Kidney glomerular epithelial cell (primary cell): Measurements from ENCODE around the gene PTTG1IP.
"Not testable (repeated sequence)": the region's sequence is repeated elsewhere in the genome, so short reads cannot be mapped to it uniquely, and the experiment has no call there.

ENCODE experiments used
- DNase-seq: peaks from one replicate; lab custom pipeline; 2025; lab: John Stamatoyannopoulos, UW

PTTG1IP gene

DNA sequence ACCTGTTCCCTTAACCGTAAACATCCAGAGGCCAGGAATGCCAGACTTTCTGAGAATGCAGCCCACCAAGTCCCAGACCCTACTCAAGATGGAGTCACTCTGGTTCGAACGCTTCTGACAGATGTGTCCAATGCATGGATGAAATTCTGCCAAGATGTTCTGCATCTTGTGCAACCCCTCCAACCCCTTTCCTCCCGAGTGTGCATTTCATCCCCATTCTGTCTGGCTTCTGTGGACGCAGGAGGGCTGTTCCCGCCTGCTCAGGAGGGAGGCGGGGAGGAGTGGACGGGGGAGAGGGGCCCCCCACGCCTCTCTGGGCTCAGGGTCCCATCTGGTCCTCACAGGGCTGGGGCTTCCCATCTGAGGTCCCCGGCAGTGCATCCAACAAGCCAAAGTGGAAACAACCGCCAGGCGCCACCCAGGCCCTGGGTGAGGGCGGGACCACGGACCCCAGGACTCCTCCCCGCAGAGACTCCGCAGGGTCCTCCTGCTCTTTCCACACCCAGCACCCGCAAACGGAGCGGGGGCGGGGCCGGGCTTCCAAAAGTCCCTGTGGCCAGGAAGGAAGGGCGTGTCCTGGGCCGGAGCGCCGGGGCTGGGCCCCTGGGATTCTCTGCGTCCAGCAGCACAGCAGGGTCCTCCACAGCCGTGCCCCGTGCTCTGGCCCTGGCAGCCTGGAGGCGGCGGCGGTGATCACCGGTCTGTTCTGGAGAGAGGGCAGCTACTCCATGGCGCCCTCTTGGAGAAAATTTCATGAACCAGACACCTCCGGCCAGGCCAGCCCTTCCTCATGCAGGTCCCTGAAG lies 27.9 kb downstream of the PTTG1IP start:
- DNase-seq: no peak

DNA sequence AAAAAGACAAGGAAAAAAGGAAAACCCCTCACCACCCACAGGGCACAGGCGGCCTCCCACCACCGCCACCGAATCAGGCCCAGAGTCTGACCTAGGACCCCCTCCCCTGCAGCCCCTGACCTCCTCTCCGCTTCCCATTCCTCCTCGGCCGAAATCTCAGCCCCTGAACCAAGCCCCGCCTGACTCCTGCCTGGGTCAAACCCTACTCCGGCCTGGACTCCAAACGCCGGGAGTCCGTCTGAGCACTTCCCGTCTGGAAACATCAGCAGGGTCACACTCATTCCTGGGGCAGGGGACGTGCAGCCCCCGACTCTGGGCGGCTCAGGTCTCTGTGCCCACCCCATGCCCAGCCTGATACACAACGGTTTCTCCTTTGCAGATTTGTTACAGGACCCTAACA lies 29.2 kb downstream of the PTTG1IP start:
- DNase-seq: no peak

DNA sequence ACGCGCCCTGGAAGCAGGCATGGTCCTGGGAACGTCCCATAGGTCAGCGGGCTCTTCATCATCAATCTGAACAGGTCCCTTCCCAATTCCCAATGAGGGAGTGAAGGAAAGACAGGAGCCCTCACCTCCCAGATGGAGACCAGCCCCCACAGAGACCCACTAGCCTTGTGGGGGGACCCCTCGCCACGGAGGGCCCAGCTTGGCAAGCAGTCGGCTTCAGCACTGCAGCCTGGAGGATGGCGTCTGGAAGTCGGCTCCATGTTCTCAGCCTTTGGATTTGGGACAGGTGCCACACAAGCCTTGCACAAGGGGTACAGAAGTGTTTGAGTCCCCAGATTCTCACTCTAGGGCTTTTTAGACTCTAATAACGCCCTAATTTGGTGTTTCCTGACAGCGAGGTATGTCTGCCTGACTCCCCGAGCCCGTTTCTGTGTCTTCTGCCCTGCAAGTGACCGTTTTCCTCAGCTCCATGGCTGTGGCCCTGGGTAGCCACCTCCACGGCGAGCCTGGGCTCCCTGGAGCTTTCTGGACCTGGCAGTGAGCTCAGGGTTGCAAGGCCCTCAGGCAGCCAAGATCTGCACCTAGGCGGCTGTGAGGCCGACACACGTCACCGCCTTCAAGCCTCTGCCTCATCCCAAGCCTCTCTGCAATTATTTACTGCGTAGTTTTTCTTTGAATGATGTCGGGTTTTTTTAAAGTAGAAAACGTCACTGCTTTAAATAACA lies 30.6 kb downstream of the PTTG1IP start:
- DNase-seq: no peak

DNA sequence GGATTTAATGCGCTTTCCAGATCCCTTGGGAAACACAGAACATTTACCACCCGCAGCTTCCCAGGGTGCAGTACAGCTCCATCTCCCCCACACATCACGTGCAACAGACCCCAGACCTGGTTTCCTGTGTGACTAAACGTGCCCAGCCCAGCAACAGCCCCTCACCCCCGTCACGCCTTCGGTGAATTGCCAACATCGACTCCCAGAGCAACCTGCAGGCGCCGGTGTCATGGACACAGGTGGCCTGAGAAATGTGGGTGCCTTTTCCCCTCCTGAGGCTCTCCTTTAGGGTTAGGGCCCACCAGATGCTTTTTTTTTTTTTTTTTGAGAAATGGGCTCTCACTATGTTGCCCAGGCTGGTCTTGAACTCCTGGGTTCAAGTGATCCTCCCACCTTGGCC lies 31.4 kb downstream of the PTTG1IP start:
- no peak for DNase-seq

DNA sequence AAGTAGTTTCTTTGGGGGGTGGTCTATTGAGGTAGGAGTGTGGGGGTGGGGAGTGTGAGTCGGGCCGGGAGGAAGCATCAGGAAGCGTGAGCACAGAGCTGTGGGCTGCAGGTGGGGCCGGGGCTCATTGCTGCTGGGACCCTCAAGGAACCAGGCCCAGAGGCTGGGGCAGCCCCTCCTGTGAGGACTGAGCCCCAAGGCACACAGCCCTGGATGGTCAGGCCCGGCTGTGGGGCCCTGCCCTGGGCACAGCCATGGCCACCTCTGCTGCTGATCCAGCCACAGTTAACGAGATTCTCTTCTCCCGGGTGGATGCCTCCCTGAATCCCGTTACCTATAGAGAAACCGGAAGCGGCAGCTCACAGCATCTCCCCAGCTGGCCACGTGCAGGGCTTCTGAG lies 32.7 kb downstream of the PTTG1IP start:
- no peak for DNase-seq

DNA sequence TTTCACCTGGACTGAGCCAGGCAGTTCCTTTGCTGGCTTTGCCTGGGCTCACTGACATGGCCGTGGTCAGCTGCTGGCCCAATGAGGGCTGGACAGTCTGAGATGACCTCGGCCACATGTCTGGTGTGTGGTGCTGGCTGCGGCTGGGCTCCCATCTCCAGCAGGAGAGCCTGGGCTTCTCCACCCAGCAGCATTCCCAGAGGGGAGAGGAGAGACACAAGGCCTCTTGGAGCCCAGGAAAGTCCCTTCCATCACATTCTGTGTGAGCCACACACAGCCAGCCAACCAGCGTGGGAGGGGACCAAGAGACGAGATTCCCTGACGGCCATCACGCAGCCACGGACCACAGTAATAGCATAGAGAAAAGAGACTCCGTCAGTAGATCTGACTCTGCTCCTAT lies 34.5 kb downstream of the PTTG1IP start:
- no peak for DNase-seq

DNA sequence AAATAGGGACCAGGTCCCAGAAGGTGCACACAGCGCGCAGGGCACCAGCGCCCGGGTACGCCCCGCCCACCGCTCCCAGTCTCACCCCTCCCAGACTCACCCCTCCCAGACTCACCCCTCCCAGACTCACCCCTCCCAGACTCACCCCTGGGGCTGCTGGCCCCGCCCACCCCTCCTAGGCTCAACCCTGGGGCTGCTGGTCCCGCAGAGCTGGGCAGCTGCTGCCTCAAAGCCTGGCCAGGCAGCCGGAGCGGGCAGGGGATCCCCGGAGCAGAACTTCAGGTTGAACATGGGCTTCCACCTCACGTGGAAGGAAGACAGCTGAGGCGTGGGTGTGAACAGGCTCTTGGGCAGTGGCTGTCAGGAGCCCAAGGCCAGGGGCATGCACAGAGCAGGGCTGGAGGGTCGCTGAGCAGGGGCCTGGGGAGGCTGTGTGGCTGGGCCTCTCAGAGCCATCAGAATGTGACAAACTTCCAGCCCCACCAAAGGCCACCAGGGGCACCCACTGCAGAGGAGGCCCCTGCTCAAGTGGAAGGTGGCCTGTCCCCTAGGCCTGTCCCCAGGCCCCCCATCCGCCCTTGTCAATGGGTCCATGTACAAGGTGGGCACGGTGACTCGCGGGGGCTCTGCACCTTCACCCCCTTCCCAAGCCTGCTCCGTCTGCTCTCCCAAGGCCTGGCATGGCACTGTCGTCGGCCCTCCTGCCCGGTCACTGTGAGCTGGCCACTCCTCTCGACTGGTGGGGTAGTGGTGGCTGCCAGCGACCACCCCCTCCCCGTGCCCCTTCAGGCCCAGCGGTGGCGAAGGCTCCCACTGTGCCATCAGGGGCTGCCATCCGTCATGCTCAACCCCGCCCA lies 35.2 kb downstream of the PTTG1IP start:
- DNase-seq: no peak

DNA sequence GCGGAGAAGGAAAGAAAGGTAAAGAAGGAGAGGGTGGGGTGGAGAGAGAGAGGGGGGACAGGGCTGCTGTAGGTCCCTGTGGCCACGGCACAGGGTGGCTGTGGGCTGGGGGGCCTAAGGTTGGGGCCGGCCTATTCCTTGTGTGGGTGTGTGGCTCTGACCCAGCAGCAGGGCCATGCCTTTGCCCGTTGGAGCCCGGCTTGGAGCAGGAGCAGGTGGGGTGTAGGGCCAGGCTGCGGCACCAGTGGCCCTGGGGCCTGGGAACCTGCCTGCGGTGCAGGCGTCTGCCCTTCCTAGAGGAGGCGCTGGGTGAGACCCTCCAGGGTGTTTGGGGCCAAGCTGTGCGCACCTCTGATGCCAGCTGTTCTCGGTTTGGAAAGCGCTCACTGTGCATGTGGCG lies 36.0 kb downstream of the PTTG1IP start:
- no peak for DNase-seq

DNA sequence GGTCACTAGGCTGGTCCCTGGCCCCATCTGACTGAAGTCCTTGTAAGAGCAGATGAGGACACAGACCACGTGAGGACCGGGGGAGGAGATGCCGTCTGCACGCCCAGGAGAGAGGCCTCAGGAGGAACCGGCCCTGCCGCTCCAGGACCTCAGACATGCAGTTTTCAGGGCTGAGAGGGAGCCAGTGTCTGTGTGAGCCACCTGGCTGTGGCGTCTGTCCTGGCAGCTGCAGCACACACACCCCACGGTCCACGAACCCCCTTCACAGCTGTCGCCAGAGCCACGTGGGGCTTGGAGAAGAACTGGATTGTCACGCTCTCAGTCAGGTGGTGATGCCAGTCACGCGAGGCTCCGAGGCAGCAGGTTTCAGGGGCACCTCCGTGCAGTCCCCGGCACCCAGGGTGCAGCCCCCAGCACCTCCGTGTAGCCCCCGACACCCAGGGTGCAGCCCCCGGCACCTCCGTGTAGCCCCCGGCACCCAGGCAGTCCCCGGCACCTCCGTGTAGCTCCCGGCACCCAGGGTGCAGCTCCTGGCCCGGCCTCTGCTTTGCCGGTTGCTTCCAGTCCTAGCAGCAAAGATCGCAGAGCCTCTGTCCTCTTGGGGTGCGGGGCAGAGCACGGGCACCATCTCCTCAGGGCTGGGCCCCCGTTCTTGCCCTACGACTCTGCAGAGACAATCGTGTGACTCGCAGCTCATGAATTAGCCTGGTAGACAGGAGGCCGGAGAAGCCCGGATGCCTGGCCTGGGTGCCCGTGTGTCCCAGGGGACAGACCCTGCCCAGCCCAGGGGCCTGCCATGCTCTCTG lies 36.6 kb downstream of the PTTG1IP start:
- no peak for DNase-seq

DNA sequence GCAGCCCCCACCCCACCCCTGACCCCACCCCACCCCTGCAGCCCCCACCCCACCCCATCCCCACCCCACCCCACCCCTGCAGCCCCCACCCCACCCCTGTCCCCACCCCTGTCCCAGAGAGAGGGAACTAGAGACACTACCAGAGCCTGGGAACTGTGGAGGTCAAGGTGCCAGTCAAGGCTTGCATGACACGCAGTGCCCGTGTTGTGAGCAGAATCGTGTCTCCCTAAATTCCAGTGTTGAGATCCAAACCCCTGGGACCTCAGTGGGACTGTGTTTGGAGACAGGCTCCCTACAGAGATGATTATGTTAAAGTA lies 37.2 kb downstream of the PTTG1IP start:
- DNase-seq: no peak

DNA sequence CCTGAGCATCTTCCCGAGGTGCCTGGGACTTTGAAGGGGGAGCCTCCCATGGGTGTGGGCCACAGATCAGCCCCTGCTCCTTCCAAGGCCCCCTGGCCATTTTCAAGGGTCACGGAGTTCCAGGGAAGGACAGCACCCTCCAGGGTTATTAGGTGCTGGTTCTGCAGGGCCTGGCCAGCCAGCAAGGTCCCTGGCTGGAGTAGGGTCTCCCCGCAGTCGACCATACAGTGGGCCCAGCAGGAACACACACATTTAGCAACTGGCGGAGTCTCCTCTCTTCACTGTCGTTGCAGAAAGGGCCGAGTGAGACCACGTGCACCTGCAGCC lies 37.9 kb downstream of the PTTG1IP start:
- no peak for DNase-seq

DNA sequence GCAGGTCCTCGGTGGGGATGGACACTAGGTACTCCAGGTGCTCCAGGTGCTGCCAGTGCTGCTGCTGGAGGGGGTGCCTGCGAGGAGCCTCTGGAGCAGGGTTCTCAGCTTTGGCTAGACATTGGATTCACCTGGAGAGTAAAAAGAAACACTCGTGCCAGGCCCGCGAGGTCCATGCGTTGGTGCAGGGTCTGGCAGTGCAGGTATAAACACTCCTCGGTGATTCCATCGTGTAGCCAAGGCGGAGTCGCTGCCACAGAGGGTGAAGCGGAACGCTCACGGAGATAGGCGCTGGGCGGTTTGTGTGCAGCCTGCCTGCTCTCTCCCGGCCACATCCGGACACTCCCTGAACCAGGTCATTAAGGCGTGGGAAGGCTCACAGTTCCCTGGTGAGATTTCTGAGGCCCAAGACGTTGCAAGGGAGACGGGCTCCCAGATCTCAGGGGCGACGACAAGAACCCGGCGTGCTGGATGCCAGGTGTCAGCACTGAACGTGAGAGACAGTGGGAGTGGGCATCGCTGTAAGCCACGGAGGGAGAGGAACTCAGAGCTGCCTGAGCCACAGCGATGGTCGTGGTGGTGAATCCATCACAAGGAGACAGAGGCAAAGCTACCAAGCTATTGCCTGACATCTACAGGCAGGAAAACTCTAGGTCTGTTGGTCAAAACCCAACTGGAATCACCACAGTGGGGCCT lies 38.4 kb downstream of the PTTG1IP start:
- peak; percentile 39 for DNase-seq

DNA sequence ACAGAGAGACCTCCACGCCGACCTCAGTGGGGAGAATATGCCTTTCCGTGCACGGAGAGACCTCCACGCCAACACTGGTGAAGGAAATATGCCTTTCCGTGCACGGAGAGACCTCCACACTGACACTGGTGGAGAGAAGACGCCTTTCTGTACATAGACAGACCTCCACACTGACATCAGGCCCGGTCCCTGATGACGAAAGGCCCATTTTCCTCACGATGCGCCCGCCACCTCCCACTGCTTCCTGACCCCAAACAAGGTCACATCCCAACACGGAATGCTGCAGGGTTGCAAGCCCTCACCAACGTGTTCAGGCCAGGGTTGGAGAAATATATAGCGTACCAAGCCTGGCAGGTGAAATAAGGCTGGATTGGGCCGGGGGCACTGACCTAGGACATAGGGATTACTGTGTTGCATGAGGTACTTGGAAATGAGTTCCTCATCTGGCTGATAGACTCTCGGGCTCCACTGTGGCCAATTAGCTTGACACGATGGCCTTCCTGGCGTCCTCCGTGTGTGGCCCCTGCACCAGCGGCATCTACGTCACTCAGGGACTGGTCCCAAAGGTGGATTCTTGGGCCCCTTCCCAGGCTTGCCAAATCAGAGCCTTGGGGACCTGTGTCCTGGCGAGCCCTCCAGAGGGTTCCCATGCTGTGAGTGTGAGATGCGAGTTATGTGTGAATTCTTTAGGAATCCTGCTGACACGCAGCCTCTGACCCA lies 39.1 kb downstream of the PTTG1IP start:
- DNase-seq: no peak

DNA sequence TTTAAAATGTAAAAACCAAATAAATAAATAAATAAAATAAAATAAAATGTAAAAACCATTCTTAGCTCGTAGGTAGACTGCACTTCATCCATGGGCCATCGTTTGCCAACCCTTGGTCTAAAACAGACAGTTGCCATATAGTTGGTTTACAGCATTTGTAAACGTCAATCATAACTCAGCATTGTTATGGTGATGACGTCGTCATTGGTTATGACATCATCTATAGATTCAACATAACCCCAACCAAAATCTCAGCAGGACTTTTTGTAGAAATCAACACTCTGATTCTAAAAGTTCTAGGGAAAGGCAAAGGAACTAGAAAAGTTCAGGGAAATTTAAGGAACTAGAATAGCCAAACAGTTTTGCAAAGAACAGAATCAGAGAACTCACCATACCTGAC lies 39.8 kb downstream of the PTTG1IP start:
- no peak for DNase-seq

DNA sequence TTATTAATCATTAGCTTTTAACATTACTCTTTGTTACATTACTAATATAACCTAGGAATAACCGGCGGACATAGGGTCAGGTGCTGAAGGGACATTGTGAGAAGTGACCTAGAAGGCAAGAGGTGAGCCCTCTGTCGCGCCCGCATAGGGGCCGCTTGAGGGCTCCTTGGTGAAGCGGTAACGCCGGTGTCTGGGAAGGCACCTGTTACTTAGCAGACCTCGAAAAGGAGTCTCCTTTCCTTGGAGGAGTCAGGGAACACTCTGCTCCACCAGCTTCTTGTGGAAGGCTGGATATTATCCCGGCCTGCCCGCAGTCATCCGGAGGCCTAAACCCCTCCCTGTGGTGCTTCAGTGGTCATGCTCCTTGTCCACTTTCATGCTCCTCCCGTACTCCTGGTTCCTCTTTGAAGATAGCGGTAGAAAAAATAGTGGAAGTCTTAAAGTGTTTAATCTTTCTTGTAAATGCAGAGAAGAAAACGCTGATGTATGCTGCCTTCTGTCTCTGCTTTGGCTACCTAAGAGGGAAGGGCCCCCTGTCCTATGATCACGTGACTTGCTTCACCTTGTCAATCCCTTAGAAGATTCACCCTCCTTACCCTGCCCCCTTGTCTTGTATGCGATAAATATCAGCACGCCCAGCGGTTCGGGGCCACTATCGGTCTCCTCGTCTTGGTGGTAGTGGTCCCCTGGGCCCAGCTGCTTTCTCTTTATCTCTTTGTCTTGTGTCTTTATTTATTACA lies 40.8 kb downstream of the PTTG1IP start:
- DNase-seq: not testable (repeated sequence)

DNA sequence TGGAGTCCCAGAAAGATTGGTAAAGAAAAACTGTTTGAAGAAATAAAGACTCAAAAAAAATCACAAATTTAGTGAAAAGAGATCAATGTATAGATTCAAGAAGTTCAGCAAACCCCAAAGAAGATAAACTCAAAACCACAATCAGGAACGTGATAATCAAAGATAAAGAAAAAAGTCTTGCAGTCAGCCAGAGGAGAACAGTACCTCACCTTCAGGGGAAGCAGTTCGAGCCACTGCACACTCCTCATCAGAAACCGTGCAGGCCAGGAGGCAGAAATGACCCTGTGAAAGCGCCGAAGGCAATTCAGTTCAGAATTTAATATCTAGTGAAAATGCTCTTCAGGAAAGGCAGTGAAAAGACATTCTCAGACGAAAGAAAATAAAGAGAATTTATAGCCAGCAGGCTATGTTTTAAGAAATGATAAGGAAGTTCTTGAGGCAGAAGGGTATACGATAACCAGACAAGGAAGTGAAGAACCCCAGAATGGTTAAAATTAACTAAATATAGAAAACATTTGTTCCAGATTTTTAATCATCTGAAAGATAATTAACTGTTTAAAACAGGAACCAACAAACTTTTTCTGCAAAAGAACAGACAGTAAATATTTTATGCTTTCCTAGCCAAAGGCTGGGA lies 42.1 kb downstream of the PTTG1IP start:
- no peak for DNase-seq

DNA sequence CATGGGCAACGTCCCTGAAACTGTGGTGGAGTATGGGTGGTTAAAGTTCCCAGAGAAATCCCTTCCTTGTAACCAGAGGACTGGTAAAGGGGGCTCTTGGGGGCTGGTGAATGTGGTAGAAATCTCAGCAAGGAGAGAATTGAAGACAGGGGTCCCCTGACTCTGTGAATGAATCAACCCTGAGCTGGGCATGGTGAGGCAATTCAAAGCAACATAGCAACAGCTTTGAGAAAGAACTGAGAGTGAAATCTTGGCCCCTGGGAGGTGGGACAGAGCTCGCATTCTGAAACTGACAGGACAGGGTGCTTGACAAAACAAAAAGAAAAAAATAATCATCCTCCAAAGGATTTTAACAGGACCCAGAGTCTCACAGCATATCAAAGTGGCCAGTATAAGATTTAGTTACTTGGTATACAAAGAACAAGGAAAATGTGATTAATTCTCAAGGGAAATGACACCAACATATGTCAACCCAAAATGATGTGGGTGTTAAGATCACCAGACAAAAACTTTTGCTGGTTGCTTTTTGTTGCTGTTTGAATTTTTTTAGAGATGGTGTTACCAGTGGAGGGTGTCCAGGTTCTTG lies 43.9 kb downstream of the PTTG1IP start:
- DNase-seq: no peak

DNA sequence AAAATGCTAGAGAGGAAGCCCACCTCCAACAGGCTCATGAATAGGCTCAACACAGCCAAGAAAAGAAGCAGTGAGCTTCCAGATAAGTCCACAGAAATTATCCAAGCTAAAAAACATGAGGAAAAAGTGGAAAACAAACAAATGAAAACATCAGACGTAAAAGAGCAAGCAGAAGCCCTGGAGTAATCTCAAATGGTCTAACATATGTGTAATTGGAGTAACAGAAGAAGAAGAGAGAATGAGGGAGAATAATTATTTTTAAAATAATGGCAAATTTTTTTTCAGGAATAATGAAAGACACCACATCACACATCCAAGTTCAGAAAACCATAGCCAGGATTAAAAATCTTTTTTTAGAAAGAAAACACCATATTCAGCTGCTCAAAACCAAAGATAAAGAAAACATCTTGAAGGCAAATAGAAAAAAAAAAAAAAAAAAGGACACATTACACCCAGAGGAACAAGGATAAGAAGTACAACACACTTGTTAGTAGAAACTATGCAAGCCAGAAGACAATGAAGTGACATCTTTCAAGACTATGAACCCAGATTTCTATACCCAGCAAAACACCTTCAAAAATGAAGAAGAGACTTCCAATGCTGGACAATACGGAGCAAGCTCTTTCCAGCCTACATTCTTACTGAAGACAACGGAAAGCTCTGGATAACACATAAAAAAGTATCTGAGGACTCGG lies 45.0 kb downstream of the PTTG1IP start:
- DNase-seq: no peak
